NCI-H2029 (cell line): ENCODE results near the gene CCDC91.
"Not testable (repeated sequence)": the region's sequence is repeated elsewhere in the genome, so short reads cannot be mapped to it uniquely, and the experiment has no call there.

Source experiments
- DNase-seq: peaks from one replicate; lab custom pipeline; 2025; lab: John Stamatoyannopoulos, UW

Gene CCDC91

GRCh38 chr12:28234444-28234843, 44.2 kb downstream of the CCDC91 start:
- DNase-seq: no peak

- no peak for DNase-seq
Observed at GRCh38 chr12:28235015-28235414, 44.8 kb downstream of the CCDC91 start.

GRCh38 chr12:28235985-28236384, 45.7 kb downstream of the CCDC91 start:
- no peak for DNase-seq

- DNase-seq: no peak
Observed at GRCh38 chr12:28237423-28237822, 47.2 kb downstream of the CCDC91 start.

- no peak for DNase-seq
Observed at GRCh38 chr12:28239918-28240317, 49.7 kb downstream of the CCDC91 start.

- no peak for DNase-seq
Observed at GRCh38 chr12:28240853-28241252, 50.6 kb downstream of the CCDC91 start.

GRCh38 chr12:28242129-28242495, 51.9 kb downstream of the CCDC91 start:
- DNase-seq: peak; percentile 3

GRCh38 chr12:28242496-28243309, 52.4 kb downstream of the CCDC91 start:
- no peak for DNase-seq

GRCh38 chr12:28243310-28243633, 53.0 kb downstream of the CCDC91 start:
- no peak for DNase-seq

- no peak for DNase-seq
Observed at GRCh38 chr12:28247806-28248205, 57.5 kb downstream of the CCDC91 start.

GRCh38 chr12:28248555-28249145, 58.4 kb downstream of the CCDC91 start:
- no peak for DNase-seq

GRCh38 chr12:28253161-28253641, 62.9 kb downstream of the CCDC91 start:
- no peak for DNase-seq

- no peak for DNase-seq
Observed at GRCh38 chr12:28257411-28257810, 67.2 kb downstream of the CCDC91 start.

- no peak for DNase-seq
Observed at GRCh38 chr12:28258998-28259397, 68.7 kb downstream of the CCDC91 start.

GRCh38 chr12:28265435-28266042, 75.3 kb downstream of the CCDC91 start:
- no peak for DNase-seq

GRCh38 chr12:28267920-28268607, 77.8 kb downstream of the CCDC91 start:
- DNase-seq: not testable (repeated sequence)

- DNase-seq: no peak
Observed at GRCh38 chr12:28268608-28269229, 78.5 kb downstream of the CCDC91 start.

- no peak for DNase-seq
Observed at GRCh38 chr12:28269851-28270250, 79.6 kb downstream of the CCDC91 start.

- DNase-seq: no peak
Observed at GRCh38 chr12:28278499-28278898, 88.2 kb downstream of the CCDC91 start.

- DNase-seq: no peak
Observed at GRCh38 chr12:28278960-28279359, 88.7 kb downstream of the CCDC91 start.

- DNase-seq: no peak
Observed at GRCh38 chr12:28286352-28286751, 96.1 kb downstream of the CCDC91 start.

- no peak for DNase-seq
Observed at GRCh38 chr12:28290262-28290661, 100.0 kb downstream of the CCDC91 start.
